ENCODE results near the gene PLCB4.

GRCh38 chr20:9146649-9147048 lies 77.8 kb downstream of the PLCB4 start:
- no peak for TF ChIP-seq CTCF (IDR thresholded peaks at IDR 0.05)
- no peak for TF ChIP-seq POLR2A (IDR thresholded peaks at IDR 0.05)

Data from testis (tissue), 2 donors.